ENCODE data around the gene CARS2. TPM values are rescaled to one million over a fixed set of nuclear protein-coding genes. Genes with fewer than 3 reads are reported as not detected.
A peak's percentile ranks its signal among the peaks of the same experiment; 100 is the strongest.

Gene CARS2
- total and polyA plus RNA-seq, 2 of the 8 experiments (the other 6 are each of a cell fraction or from before 2014, with no cell fraction given) = 47.7 to 55.9 TPM

DNA sequence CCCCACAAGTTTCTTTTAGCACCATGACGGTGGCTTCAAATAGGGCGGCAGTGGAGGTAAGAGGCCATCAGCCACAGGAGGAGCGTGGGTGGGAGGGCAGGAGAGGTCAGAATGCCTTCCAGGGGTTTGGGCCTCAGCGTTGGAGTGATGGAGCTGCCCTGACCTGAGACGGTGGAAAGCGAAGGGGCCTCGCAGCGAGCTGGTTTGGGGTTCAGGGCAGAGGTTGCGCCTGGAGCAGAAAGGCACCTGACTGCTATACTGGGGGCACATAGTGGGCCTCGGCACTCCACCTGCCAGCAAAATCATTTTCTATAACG lies 91.0 kb downstream of the CARS2 start:
- 89% methylated on average over 11 of the region's 11 CpGs; no CpG with 5 or more reads in 1 of the 2 experiments for WGBS, 2 experiments (ENCODE audit: extremely low coverage in 1 of 2, insufficient coverage in 1 of 2, insufficient read length in 1 of 2, insufficient replicate concordance in 2 of 2, low coverage in 1 of 2, low lambda C conversion rate in 2 of 2, missing lambda C conversion rate in 1 of 2)
- H3K23ac ChIP-seq (ENCODE audit: insufficient read length) = no peak overlapping the region
- no peak overlapping the region for H3K4ac ChIP-seq (replicated peaks; ENCODE audit: insufficient read length, low read depth, low read length)
- peak overlapping the region; percentile 82; the same call in 1 of the 2 replicates for H3K18ac ChIP-seq (ENCODE audit: extremely low read depth, low read length)
- no peak overlapping the region for H3K14ac ChIP-seq (ENCODE audit: insufficient read length)
- peaks cover 5 to 21% (median 11%) of the 10 kb centered on the region in 4 experiments; a peak in 6 of 7 replicates for H3K4me1 ChIP-seq (replicated peaks in 1 of 4; ENCODE audit: control insufficient read depth in 3 of 4, insufficient read depth in 4 of 4, low read length in 3 of 4)
- no peak overlapping the region for H2BK12ac ChIP-seq (ENCODE audit: low read depth, low read length)
- no peak overlapping the region; a peak in 2 of 7 replicates for H3K9ac ChIP-seq (replicated peaks in 1 of 4; ENCODE audit: extremely low read depth in 1 of 4, low read depth in 3 of 4, low read length in 3 of 4)
- H3K27me3 ChIP-seq (replicated peaks in 1 of 4; ENCODE audit: control insufficient read depth in 3 of 4, extremely low read depth in 1 of 4, insufficient read depth in 3 of 4, low read length in 3 of 4) = peaks cover 0 to 2% (median 0%) of the 10 kb centered on the region in 4 experiments; a peak in 2 of 7 replicates
- peak overlapping the region; percentile 19; the same call in 1 of the 2 replicates for H2BK15ac ChIP-seq (ENCODE audit: low read length)
- no peak overlapping the region for H2BK120ac ChIP-seq (replicated peaks; ENCODE audit: low read depth, low read length)
- peaks cover 13 to 41% of the 10 kb centered on the region in 2 experiments for H3K79me2 ChIP-seq (ENCODE audit: control insufficient read depth in 1 of 2, insufficient read depth in 2 of 2, low read length in 2 of 2)
- FAIRE-seq (no peak), DNase-seq (ENCODE audit: low read depth in 1 of 2, low spot score in 2 of 2) (no peak)
- H3K27ac ChIP-seq (ENCODE audit: low read depth, low read length) = no peak overlapping the region
- H4K91ac ChIP-seq (replicated peaks; ENCODE audit: insufficient read length, low read length) = peak overlapping the region; percentile 83
- H2AK5ac ChIP-seq (ENCODE audit: low read depth, low read length) = no peak overlapping the region
- peaks cover 7% of the 10 kb centered on the region; the same call in 1 of the 2 replicates for H3K79me1 ChIP-seq (ENCODE audit: low read depth, low read length)
- H2BK5ac ChIP-seq (ENCODE audit: low read depth, low read length) = peak overlapping the region; percentile 22; the same call in 1 of the 2 replicates
- H3K36me3 ChIP-seq (ENCODE audit: control insufficient read depth in 2 of 4, insufficient read depth in 4 of 4, low read length in 3 of 4) = no peaks in the 10 kb centered on the region
- H4K20me1 ChIP-seq (replicated peaks in 1 of 2; ENCODE audit: control insufficient read depth in 1 of 2, insufficient read depth in 2 of 2, low read length in 2 of 2) = peaks cover 8 to 18% of the 10 kb centered on the region in 2 experiments
- H3K4me3 ChIP-seq (ENCODE audit: extremely low read depth in 1 of 4, insufficient read depth in 2 of 4, low read depth in 3 of 4, low read length in 4 of 4) = peak overlapping the region in 3 of 4 experiments; percentile 80 to 90 (median 80); a peak in 6 of 8 replicates
- peaks cover 9% of the 10 kb centered on the region for H3K23me2 ChIP-seq (ENCODE audit: low read depth, low read length)
- H4K8ac ChIP-seq (ENCODE audit: extremely low read depth, insufficient read depth, low read length) = peak overlapping the region; percentile 94
- H2AFZ ChIP-seq (ENCODE audit: low read length) = peak overlapping the region; percentile 37; the same call in 1 of the 2 replicates
- H3K56ac ChIP-seq (replicated peaks; ENCODE audit: insufficient read length, low read depth, low read length) = no peak overlapping the region
- peak overlapping the region; percentile 63 for H4K5ac ChIP-seq (ENCODE audit: insufficient read length, low read depth, low read length)
- H2BK20ac ChIP-seq (ENCODE audit: low read length) = no peak overlapping the region
- no peaks in the 10 kb centered on the region for H3K9me3 ChIP-seq (ENCODE audit: insufficient read depth in 2 of 2, low read depth in 1 of 2, low read length in 1 of 2)
- POLR2A ChIA-PET (ENCODE audit: partially characterized antibody) = interaction anchor here (0.8 to 1.8 kb wide), 8 partner anchors 14 to 129 kb away, joined by 3 to 6 read pairs (median 4); no protein-coding TSS in a partner anchor
- H3K4me2 ChIP-seq (ENCODE audit: insufficient read depth in 1 of 2, low read depth in 2 of 2, low read length in 2 of 2) = peak overlapping the region; percentile 79 to 99
- CTCF ChIA-PET (ENCODE audit: partially characterized antibody) = interaction anchor here (0.7 to 2.5 kb wide), 4 partner anchors 10 to 309 kb away, joined by 3 to 6 read pairs (median 3); no protein-coding TSS in a partner anchor
- no peak for TF ChIP-seq ASH2L (IDR thresholded peaks at IDR 0.05; ENCODE audit: low read length)
- no peak for TF ChIP-seq FOSL1 (IDR thresholded peaks at IDR 0.05; ENCODE audit: insufficient read depth, low read depth, low read length)
- TF ChIP-seq PHF8 (conservative IDR thresholded peaks at IDR 0.05; ENCODE audit: low read depth, low read length) = no peak
- no peak for TF ChIP-seq CHD2 (IDR thresholded peaks at IDR 0.05; ENCODE audit: low read length)
- TF ChIP-seq CEBPB (IDR thresholded peaks at IDR 0.05; ENCODE audit: low read depth, low read length) = no peak
- TF ChIP-seq YY1 (IDR thresholded peaks at IDR 0.05; ENCODE audit: low read depth, low read length) = no peak
- no peak for TF ChIP-seq ZNF274 (IDR thresholded peaks at IDR 0.05; ENCODE audit: borderline replicate concordance, extremely low read depth, low read length)
- no peak for TF ChIP-seq POLR2A (IDR thresholded peaks at IDR 0.05; ENCODE audit: control extremely low read depth in 1 of 2, low read depth in 2 of 2, low read length in 2 of 2)
- TF ChIP-seq TBP (IDR thresholded peaks at IDR 0.05; ENCODE audit: low read depth, low read length) = no peak
- TF ChIP-seq, protein P1, sequence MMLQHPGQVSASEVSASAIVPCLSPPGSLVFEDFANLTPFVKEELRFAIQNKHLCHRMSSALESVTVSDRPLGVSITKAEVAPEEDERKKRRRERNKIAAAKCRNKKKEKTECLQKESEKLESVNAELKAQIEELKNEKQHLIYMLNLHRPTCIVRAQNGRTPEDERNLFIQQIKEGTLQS (IDR thresholded peaks at IDR 0.05; ENCODE audit: insufficient read depth, low read depth, low read length) = no peak
- no peak for TF ChIP-seq TAF7 (optimal IDR thresholded peaks at IDR 0.05; ENCODE audit: borderline replicate concordance, low read depth, low read length)
- no peak for TF ChIP-seq CBX8 (IDR thresholded peaks at IDR 0.05; ENCODE audit: borderline replicate concordance, low read depth, low read length)
- no peak for TF ChIP-seq TEAD4 (IDR thresholded peaks at IDR 0.05; ENCODE audit: low read depth, low read length)

Measured in H1 (cell line).